ENCODE measurements around the gene SLC22A5. TPM values are rescaled to one million over a fixed set of nuclear protein-coding genes. Genes with fewer than 3 reads are reported as not detected.
A peak's percentile ranks its signal among the peaks of the same experiment; 100 is the strongest.

SLC22A5 gene
- total and polyA plus RNA-seq, 9 of the 15 experiments (the other 6 are each of a cell fraction or from before 2014, with no cell fraction given), result 3.0 to 16.6 (median 8.3) TPM

DNA sequence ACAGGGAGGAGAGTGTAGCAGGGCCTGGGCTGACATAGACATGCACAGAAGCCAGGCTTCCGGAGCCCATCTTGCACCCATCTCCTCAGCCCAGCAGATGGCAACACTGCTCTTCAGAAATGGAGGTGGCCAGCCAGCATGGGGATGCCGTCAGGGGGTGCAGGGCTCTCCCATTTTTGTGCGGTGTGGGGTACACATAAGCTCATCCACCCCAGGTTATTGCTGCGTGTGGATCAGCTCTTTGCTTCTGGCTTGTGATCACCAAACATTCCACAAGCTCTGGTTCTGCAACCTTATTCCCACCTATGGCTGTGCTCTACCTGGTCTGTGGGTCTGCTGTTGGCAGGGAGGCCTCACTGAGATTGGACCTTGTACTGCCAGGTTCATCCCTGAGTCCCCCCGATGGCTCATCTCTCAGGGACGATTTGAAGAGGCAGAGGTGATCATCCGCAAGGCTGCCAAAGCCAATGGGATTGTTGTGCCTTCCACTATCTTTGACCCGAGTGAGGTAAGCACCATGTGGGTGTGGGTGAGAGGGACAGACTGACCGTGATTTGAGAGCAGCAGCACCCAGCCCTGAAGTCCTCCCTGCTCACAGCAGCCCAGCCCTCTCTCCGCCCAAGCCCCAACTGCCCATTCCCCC is 17.3 kb downstream of the SLC22A5 start (continued):
- TF ChIP-seq, protein P1, sequence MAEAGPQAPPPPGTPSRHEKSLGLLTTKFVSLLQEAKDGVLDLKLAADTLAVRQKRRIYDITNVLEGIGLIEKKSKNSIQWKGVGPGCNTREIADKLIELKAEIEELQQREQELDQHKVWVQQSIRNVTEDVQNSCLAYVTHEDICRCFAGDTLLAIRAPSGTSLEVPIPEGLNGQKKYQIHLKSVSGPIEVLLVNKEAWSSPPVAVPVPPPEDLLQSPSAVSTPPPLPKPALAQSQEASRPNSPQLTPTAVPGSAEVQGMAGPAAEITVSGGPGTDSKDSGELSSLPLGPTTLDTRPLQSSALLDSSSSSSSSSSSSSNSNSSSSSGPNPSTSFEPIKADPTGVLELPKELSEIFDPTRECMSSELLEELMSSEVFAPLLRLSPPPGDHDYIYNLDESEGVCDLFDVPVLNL (CRISPR knock-in tag; IDR thresholded peaks at IDR 0.05; ENCODE audit: low read depth), result no peak
- TF ChIP-seq ELF4 (CRISPR knock-in tag; IDR thresholded peaks at IDR 0.05) (no peak), CC2D1A (IDR thresholded peaks at IDR 0.05) (peak; percentile 72; the same call in 1 of the 2 replicates)
- TF ChIP-seq, protein P2, sequence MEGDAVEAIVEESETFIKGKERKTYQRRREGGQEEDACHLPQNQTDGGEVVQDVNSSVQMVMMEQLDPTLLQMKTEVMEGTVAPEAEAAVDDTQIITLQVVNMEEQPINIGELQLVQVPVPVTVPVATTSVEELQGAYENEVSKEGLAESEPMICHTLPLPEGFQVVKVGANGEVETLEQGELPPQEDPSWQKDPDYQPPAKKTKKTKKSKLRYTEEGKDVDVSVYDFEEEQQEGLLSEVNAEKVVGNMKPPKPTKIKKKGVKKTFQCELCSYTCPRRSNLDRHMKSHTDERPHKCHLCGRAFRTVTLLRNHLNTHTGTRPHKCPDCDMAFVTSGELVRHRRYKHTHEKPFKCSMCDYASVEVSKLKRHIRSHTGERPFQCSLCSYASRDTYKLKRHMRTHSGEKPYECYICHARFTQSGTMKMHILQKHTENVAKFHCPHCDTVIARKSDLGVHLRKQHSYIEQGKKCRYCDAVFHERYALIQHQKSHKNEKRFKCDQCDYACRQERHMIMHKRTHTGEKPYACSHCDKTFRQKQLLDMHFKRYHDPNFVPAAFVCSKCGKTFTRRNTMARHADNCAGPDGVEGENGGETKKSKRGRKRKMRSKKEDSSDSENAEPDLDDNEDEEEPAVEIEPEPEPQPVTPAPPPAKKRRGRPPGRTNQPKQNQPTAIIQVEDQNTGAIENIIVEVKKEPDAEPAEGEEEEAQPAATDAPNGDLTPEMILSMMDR (IDR thresholded peaks at IDR 0.05 in 2 of 3, conservative IDR thresholded peaks at IDR 0.05 in 1 of 3; ENCODE audit: insufficient read depth in 2 of 3, low read depth in 1 of 3, low read length in 3 of 3), result peak; percentile 81 to 87 (median 82)
- TF ChIP-seq, protein P3, sequence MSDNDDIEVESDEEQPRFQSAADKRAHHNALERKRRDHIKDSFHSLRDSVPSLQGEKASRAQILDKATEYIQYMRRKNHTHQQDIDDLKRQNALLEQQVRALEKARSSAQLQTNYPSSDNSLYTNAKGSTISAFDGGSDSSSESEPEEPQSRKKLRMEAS (CRISPR knock-in tag; IDR thresholded peaks at IDR 0.05), result peak; percentile 56; the same call in 1 of the 2 replicates
- TF ChIP-seq, protein P4, sequence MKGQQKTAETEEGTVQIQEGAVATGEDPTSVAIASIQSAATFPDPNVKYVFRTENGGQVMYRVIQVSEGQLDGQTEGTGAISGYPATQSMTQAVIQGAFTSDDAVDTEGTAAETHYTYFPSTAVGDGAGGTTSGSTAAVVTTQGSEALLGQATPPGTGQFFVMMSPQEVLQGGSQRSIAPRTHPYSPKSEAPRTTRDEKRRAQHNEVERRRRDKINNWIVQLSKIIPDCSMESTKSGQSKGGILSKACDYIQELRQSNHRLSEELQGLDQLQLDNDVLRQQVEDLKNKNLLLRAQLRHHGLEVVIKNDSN (CRISPR knock-in tag; IDR thresholded peaks at IDR 0.05), result peak; percentile 29; the same call in 1 of the 2 replicates
- TF ChIP-seq, protein P5, sequence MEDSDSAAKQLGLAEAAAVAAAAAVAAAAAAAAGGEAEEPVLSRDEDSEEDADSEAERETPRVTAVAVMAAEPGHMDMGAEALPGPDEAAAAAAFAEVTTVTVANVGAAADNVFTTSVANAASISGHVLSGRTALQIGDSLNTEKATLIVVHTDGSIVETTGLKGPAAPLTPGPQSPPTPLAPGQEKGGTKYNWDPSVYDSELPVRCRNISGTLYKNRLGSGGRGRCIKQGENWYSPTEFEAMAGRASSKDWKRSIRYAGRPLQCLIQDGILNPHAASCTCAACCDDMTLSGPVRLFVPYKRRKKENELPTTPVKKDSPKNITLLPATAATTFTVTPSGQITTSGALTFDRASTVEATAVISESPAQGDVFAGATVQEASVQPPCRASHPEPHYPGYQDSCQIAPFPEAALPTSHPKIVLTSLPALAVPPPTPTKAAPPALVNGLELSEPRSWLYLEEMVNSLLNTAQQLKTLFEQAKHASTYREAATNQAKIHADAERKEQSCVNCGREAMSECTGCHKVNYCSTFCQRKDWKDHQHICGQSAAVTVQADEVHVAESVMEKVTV (CRISPR knock-in tag; IDR thresholded peaks at IDR 0.05), result peak; percentile 78
